Left renal cortex interstitium (tissue), 4 donors: ENCODE data around the gene POMGNT2. TPM values are rescaled to one million over a fixed set of nuclear protein-coding genes. Genes with fewer than 3 reads are reported as not detected.

Experiments used
- DNase-seq, 4 donors: peaks; one replicate each; pipeline ENCODE4 v3.0.0-alpha.2; 2013; ENCODE audit warnings: low read depth in 4 of 4, low spot score in 2 of 4, missing footprints in 1 of 4
- polyA plus RNA-seq, 4 donors: library from polyadenylated mRNA; unstranded; fragments of 120-200 nt; gene quantifications; one replicate each; pipeline ENCODE4 v1.2.1, GENCODE V29; 2013; ENCODE audit not compliant: insufficient read length in 4 of 4

The POMGNT2 gene
- polyA plus RNA-seq, 4 donors = 20.3 to 26.0 (median 22.7) TPM

GRCh38 chr3:43104039-43104438 is 1.8 kb downstream of the POMGNT2 start:
- DNase-seq = no peak

- DNase-seq = no peak
These were observed 3.0 kb downstream of the POMGNT2 start for GRCh38 chr3:43102773-43103480.

DNA sequence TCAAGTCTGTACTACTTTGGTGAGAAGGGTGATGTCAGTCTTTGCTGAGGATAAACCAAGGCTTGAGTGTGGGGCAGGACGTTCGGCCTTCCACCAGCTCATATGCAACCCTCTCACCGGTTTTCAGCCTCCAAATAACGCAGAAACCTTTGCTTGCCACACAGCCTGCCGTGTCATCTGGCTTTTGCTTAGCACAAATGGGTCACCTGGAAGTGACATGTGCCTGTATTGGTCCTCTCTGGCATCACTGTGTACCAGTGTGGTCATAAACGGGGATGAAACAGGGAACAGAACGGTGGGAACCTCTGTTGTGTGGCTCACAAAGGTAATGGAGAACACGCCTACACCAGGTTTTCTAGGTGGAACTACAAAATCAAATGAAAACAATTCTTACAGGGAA is 7.1 kb downstream of the POMGNT2 start:
- DNase-seq = no peak

GRCh38 chr3:43097400-43098080 is 8.3 kb downstream of the POMGNT2 start:
- DNase-seq = no peak

DNA sequence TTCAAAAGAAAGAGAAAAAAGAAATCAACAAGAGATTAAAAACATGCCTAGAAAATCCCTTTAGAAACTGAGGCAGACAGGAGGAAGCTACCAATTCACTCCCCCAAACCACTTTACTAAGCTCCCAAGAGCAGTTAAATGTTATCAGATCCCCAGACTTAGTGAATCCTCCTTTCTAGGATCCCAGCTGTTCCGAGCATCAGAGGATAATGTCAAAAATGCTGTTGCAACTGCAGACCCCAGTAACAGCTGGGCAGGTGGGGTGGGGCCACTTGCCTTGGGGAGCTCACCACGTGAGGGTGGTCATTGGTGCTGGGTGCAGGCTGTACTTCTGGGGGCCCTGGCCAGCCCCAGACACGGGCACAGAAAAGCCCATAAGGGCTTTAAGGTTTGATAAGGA is 9.1 kb downstream of the POMGNT2 start:
- DNase-seq = no peak

DNA sequence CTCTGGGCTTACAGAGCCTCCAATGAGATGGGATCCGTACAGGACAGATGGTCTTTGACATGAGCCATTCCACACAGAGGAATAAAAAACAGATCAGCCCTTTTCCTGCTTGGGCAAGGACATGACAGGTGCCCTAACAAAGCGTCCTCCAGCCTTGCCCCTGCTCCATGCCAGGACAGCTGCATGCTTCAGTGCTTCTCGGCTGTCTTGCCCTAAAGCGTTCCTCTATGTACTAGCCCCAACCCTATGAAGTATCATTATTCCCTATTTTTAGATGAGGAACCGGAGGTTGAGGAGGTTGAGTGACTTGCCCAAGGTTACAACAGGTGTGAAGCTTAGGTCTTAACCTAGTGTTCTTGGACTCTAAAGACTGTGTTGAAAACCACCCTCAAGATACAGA is 10.5 kb downstream of the POMGNT2 start:
- no peak for DNase-seq

GRCh38 chr3:43094851-43095250 is 11.0 kb downstream of the POMGNT2 start:
- DNase-seq = no peak

- DNase-seq = no peak
These were observed 11.5 kb downstream of the POMGNT2 start for GRCh38 chr3:43094381-43094780.

GRCh38 chr3:43093974-43094373 is 11.9 kb downstream of the POMGNT2 start:
- DNase-seq = no peak

DNA sequence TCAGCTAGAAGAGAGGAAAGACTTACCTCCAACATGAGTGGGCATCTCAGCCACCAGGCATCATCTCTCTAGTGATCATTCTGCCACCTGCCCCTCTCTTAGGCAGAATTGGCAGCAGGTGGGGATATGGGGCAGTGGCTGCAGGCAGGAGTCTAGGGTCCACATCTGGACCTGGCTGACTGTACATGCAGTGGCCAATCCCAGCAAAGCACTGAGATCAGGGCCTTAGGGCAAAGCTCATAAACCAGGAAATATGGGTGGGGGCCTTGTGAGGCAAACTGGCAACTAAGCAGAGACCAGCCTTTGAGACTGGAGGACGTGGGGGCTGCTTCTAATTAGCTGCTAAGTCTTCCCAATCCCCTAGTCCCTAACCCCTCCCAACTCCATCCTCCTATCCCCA is 12.9 kb downstream of the POMGNT2 start:
- no peak for DNase-seq

DNA sequence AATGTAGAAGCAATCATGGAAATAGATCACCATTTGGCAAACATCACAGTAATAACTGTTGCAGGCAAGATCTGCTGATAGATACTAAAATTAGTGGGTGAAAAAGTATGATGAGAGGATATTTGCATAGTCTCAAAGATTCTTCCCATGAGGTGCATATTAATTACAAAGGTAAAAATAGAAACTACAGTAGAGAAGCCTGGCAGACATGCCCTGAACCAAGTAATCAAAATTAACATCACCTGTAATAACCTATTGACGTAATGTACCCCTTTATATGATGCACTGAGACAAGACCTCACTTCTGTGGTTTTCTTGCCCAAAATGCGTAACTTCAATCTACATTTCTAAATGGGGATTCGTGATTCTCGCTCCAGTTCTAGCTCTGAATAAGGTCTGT is 14.4 kb downstream of the POMGNT2 start:
- DNase-seq = no peak

DNA sequence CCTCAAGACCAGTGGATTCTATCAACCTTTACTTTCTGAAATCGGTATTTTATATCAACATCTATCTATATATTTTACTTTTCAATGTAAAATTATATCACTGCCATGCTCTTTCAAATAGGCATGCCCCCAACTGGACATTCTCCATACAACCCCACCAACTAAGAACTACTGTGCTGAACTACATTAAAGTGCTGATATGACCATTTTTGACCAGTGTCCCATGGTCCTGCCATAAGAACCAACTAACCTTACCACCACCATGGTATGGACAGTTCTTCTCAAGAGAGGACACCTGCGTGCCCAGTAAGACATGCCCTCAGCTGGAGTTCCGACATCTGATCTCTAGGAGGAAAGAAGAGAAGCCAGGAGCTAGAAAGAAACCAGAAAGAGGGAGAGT is 15.6 kb downstream of the POMGNT2 start:
- no peak for DNase-seq

- no peak for DNase-seq
These were observed 16.8 kb downstream of the POMGNT2 start for GRCh38 chr3:43089081-43089480.

GRCh38 chr3:43087249-43087776 is 18.6 kb downstream of the POMGNT2 start:
- DNase-seq = no peak

DNA sequence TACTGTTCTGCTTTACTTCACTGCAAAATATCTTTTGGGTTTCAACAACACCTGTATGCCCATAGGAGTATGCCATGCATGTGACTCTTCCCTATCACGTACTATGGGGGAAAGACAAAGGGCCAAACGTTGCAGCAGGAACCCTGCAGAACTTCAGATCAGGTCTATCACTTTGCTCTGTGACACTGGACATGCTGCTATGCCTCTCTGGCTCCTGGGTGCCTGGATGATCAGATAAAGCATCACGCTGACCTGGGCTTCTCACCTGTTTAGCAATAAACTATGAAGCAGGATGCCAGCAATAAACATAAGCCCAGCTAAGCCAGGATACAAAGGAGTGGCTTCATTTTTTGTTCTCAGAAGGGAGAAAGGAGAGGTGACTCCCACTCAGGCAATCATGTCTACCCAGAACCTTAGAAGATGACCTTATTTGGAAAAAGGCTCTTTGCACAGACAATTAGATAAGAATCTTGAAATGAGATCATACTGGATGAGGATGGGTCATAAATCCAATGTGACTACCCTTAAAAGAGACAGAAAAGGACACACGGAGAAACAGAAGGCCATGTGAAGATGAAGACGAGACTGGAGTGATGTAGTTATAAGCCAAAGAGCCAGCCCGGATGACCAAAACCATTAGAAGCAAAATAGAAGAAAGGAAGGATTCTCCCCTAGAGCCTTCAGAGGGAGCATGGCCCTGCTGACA is 19.3 kb downstream of the POMGNT2 start:
- no peak for DNase-seq

- no peak for DNase-seq
These were observed 23.4 kb downstream of the POMGNT2 start for GRCh38 chr3:43082457-43082856.

GRCh38 chr3:43081796-43082195 is 24.1 kb downstream of the POMGNT2 start:
- no peak for DNase-seq

GRCh38 chr3:43080726-43081568 is 24.9 kb downstream of the POMGNT2 start:
- DNase-seq = no peak

- no peak for DNase-seq
These were observed 26.1 kb downstream of the POMGNT2 start for GRCh38 chr3:43079536-43080332.

DNA sequence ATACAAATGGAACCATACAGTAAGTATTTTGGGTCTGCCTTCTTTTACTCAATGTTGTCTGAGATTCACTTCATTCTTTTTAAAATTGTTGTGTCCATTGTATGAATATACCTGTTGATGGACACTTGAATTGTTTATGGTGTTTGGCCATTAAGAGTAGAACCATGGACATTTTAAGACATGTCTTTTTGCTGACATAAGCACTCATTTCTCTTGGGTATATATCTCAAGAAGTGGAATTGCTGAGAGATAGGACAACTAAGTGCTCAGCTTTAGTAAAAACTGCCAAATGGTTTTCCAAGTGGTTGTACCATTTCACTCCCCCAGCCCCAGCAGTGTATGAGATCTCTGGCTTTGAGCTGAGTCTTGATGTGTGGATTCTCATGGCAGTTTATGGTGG is 28.2 kb downstream of the POMGNT2 start:
- no peak for DNase-seq
